PC-3 (cell line): ENCODE measurements around the gene MZT1. TPM values are rescaled to one million over a fixed set of nuclear protein-coding genes. Genes with fewer than 3 reads are reported as not detected.

ENCODE experiments used
- ATAC-seq: fragments of 200-7000 bp; cut with Tn5 transposase; 2 replicates; pipeline ENCODE4 v1.9.1; 2020; ENCODE audit warnings: mild to moderate bottlenecking, moderate library complexity
- BruUV-seq: library from RNA; stranded (reverse); fragments of 400-500 nt; replicated peaks from 2 replicates; lab custom pipeline; 2021; lab: Mats Ljungman, UMichigan
- CTCF ChIA-PET: fragments of 300-600 bp; sonication (Branson Sonifier 250); formaldehyde crosslinking; loops from one replicate; lab custom pipeline; 2022; ENCODE audit warnings: antibody characterized with exemption; lab: Charles Lee
- POLR2A ChIA-PET: fragments of 300-600 bp; sonication (Branson Sonifier 250); formaldehyde crosslinking; loops from one replicate; lab custom pipeline; 2022; ENCODE audit warnings: antibody characterized with exemption; ENCODE audit not compliant: unreplicated experiment; lab: Charles Lee
- DNase-seq: peaks from one replicate; pipeline ENCODE4 v3.0.0-alpha.2; 2015
- H2AFZ ChIP-seq: fragments of 300-600 bp; sonication (generic); 2 replicates; pipeline ENCODE4 v1.6.0; 2016; ENCODE audit warnings: antibody characterized with exemption, low read length
- H3F3A ChIP-seq: fragments of 300-600 bp; sonication (generic); one replicate; pipeline ENCODE4 v1.6.0; 2017; ENCODE audit warnings: antibody characterized with exemption, low read length, control low read depth, mild to moderate bottlenecking; ENCODE audit not compliant: unreplicated experiment
- H3K27ac ChIP-seq: fragments of 300-600 bp; sonication (generic); 2 replicates; pipeline ENCODE4 v1.5.1; 2016; ENCODE audit warnings: mild to moderate bottlenecking, low read length
- H3K27me3 ChIP-seq: fragments of 300-600 bp; sonication (generic); 2 replicates; pipeline ENCODE4 v1.6.1; 2016; ENCODE audit warnings: low read length, mixed read lengths
- H3K36me3 ChIP-seq: fragments of 300-600 bp; sonication (generic); 2 replicates; pipeline ENCODE4 v1.6.1; 2016; ENCODE audit warnings: low read depth, mixed run types, low read length, mixed read lengths
- H3K4me1 ChIP-seq: fragments of 300-600 bp; sonication (generic); 2 replicates; pipeline ENCODE4 v1.5.1; 2016; ENCODE audit warnings: low read length; ENCODE audit not compliant: insufficient read depth
- H3K4me2 ChIP-seq: fragments of 300-600 bp; sonication (generic); 2 replicates; pipeline ENCODE4 v1.6.0; 2016; ENCODE audit warnings: low read length
- H3K4me3 ChIP-seq: fragments of 300-600 bp; sonication (generic); 2 replicates; pipeline ENCODE4 v1.5.1; 2016; ENCODE audit warnings: mild to moderate bottlenecking, low read length, mixed read lengths
- H3K79me2 ChIP-seq: fragments of 300-600 bp; sonication (generic); 2 replicates; pipeline ENCODE4 v1.6.1; 2017; ENCODE audit warnings: low read length, mixed read lengths
- H3K9ac ChIP-seq: fragments of 300-600 bp; sonication (generic); 2 replicates; pipeline ENCODE4 v1.6.0; 2016; ENCODE audit warnings: mild to moderate bottlenecking, low read length
- H3K9me2 ChIP-seq: fragments of 300-600 bp; sonication (generic); replicated peaks from 2 replicates; pipeline ENCODE4 v1.6.1; 2016; ENCODE audit warnings: mixed run types, low read length, mixed read lengths
- H3K9me3 ChIP-seq: fragments of 300-600 bp; sonication (generic); 2 replicates; pipeline ENCODE4 v1.6.1; 2016; ENCODE audit warnings: low read length, mixed read lengths
- H4K20me1 ChIP-seq: fragments of 300-600 bp; sonication (generic); 2 replicates; pipeline ENCODE4 v1.6.1; 2016; ENCODE audit warnings: low read length, mixed read lengths
- CTCF ChIP-seq: fragments of 300-600 bp; sonication (generic); conservative IDR thresholded peaks from 2 replicates; pipeline ENCODE4 v1.5.1; 2017; ENCODE audit warnings: antibody characterized with exemption, low read depth, mild to moderate bottlenecking, low read length
- EZH2 ChIP-seq: fragments of 300-600 bp; sonication (generic); IDR thresholded peaks from one replicate; pipeline ENCODE4 v1.6.1; 2017; ENCODE audit warnings: antibody characterized with exemption, mild to moderate bottlenecking, low read length; ENCODE audit not compliant: unreplicated experiment
- EZH2phosphoT487 ChIP-seq: fragments of 300-600 bp; sonication (generic); IDR thresholded peaks from 2 replicates; pipeline ENCODE4 v1.6.1; 2018; ENCODE audit warnings: mild to moderate bottlenecking, antibody characterized with exemption, low read length, borderline replicate concordance
- intact Hi-C: fragments of 100-400 bp; cut with micrococcal nuclease; formaldehyde crosslinking; loops from 2 replicates; pipeline ENCODE4 v1.9.0; 2023
- total RNA-seq: library from RNA; depleted of rRNA; stranded (reverse); fragments of >200 nt; gene quantifications from 2 replicates; pipeline ENCODE4 v1.2.3, GENCODE V29; 2014

The MZT1 gene
- total RNA-seq, 1 experiment from 2014 or later = 17.0 TPM

- Histone ChIP-seq H3K4me2 (no peak overlapping the region), H3K79me2 (no peaks in the 10 kb centered on the region), H3K4me3 (no peak overlapping the region), H3K27ac (no peak overlapping the region), H3F3A (no peaks in the 10 kb centered on the region), H3K36me3 (no peaks in the 10 kb centered on the region), H3K9ac (no peak overlapping the region), H3K9me2 (no peaks in the 10 kb centered on the region), H4K20me1 (no peaks in the 10 kb centered on the region), H2AFZ (no peak overlapping the region), H3K9me3 (no peaks in the 10 kb centered on the region), H3K27me3 (peaks cover 5% of the 10 kb centered on the region; the same call in 1 of the 2 replicates), H3K4me1 (no peaks in the 10 kb centered on the region)
- no TSS peak for BruUV-seq
- DNase-seq = no peak
- CTCF ChIA-PET = no interaction called here
- POLR2A ChIA-PET = no interaction called here
- intact Hi-C loops = no loop called here
- ATAC-seq = no peak
- TF ChIP-seq EZH2 = no peak
- no peak for TF ChIP-seq EZH2phosphoT487
- TF ChIP-seq CTCF = no peak
These were observed 49.1 kb downstream of the MZT1 start for GRCh38 chr13:72678312-72678711.

GRCh38 chr13:72677431-72677830, 50.0 kb downstream of the MZT1 start:
- intact Hi-C loops = no loop called here
- ChIA-PET POLR2A (no interaction called here), CTCF (no interaction called here)
- DNase-seq (no peak), ATAC-seq (no peak)
- Histone ChIP-seq H3K27ac (no peak overlapping the region), H3K9me2 (no peaks in the 10 kb centered on the region), H3K79me2 (no peaks in the 10 kb centered on the region), H3K9ac (no peak overlapping the region), H3F3A (no peaks in the 10 kb centered on the region), H2AFZ (no peak overlapping the region), H3K4me3 (no peak overlapping the region), H3K4me2 (no peak overlapping the region), H4K20me1 (no peaks in the 10 kb centered on the region), H3K36me3 (no peaks in the 10 kb centered on the region), H3K9me3 (no peaks in the 10 kb centered on the region), H3K4me1 (no peaks in the 10 kb centered on the region), H3K27me3 (peaks cover 11% of the 10 kb centered on the region; the same call in 1 of the 2 replicates)
- BruUV-seq = no TSS peak
- no peak for TF ChIP-seq EZH2phosphoT487
- TF ChIP-seq EZH2 = no peak
- no peak for TF ChIP-seq CTCF

GRCh38 chr13:72666391-72666790, 61.0 kb downstream of the MZT1 start:
- no peak overlapping the region for H3K9ac ChIP-seq
- H3K27me3 ChIP-seq = peaks cover 7% of the 10 kb centered on the region; the same call in 1 of the 2 replicates
- no peak overlapping the region for H3K27ac ChIP-seq
- H3K9me2 ChIP-seq = no peaks in the 10 kb centered on the region
- H3K4me3 ChIP-seq = no peak overlapping the region
- no peaks in the 10 kb centered on the region for H3F3A ChIP-seq
- intact Hi-C loops = no loop called here
- H2AFZ ChIP-seq = no peak overlapping the region
- ChIA-PET CTCF (no interaction called here), POLR2A (no interaction called here)
- TF ChIP-seq CTCF (no peak), EZH2phosphoT487 (no peak), EZH2 (no peak)
- no TSS peak for BruUV-seq
- H3K79me2 ChIP-seq = no peaks in the 10 kb centered on the region
- H3K4me1 ChIP-seq = no peaks in the 10 kb centered on the region
- no peaks in the 10 kb centered on the region for H4K20me1 ChIP-seq
- ATAC-seq (no peak), DNase-seq (no peak)
- no peaks in the 10 kb centered on the region for H3K36me3 ChIP-seq
- H3K9me3 ChIP-seq = no peaks in the 10 kb centered on the region
- H3K4me2 ChIP-seq = no peak overlapping the region
